H54 (cell line): ENCODE measurements around the gene PARVB.

Source experiments
- DNase-seq: peaks from one replicate; pipeline ENCODE4 v3.0.0; 2011; ENCODE audit warnings: low spot score, mixed read lengths; ENCODE audit not compliant: insufficient read length
- FAIRE-seq: peaks from 3 replicates; lab custom pipeline; 2011; peaks lifted over from hg19 to GRCh38; lab: Jason Lieb, UNC
- POLR2A ChIP-seq: IDR thresholded peaks from 2 replicates; pipeline ENCODE4 v1.6.1; 2011; ENCODE audit warnings: low read depth, mild to moderate bottlenecking, low read length

Gene PARVB

DNA sequence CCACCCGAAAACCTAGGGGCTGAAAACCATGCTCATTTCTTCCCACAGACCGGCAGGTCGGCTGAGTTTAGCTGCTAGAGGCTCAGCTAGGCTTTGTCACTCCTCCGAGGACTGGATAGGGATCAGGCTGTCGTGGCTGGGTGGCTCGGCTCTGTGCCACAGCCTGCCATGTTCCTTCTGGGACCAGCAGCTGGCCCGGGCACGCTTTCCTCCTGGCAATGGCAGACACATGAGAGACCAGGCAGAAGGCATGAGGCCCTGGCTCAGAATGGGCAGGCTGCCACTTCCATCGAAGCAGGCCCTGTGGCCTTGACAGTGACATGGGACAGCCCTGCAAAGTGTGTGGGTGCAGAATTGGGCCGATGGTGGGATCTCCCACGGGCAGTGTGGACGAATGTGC is 177.6 kb downstream of the PARVB start:
- DNase-seq (no peak), FAIRE-seq (no peak)
- TF ChIP-seq POLR2A: no peak

DNA sequence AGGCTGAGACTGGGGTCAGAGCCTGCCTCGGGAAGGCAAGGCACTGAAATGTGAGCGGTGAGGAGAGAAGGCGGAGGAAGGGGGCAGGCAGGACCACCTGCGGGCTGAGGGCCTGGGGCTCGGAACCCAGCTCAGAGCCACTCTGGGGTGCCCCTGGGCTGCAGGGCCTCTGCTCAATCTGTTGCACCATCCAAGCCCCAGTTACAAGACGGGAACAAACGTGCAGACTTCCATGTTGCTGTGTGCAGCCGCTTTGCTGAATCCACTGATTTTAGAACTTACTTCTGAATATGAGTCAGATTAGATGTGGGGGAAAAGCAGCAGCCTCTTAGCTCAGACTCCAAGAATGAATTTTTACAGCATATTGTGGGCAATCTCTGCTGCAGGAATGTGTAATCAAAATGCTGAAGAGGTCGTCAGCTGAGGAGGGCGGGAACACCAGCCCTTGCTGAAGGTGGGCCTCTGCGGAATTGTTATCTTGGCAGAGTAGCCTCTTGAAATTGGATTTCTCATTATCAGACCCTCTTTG is 178.2 kb downstream of the PARVB start:
- no peak for TF ChIP-seq POLR2A
- DNase-seq (no peak), FAIRE-seq (no peak)

DNA sequence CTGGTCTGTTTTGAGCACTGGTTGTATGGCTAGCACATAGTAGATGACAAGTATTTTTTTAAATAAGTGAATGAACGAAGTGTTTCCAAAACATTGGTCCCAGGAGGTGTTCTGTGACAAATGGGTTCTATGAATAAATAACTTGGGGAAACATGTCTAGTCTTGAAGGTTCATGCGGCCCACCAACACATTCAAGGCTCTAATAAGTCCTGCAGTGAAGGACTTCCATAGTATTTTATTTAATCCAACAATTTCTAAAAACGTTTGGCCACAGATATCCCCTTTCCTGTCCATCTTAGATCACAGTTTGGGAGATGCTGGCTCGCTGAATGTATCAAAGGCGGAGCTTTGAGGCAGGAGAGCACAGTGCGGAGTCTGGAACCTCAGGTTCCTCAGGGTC is 179.1 kb downstream of the PARVB start:
- no peak for DNase-seq
- FAIRE-seq: no peak
- TF ChIP-seq POLR2A: no peak

DNA sequence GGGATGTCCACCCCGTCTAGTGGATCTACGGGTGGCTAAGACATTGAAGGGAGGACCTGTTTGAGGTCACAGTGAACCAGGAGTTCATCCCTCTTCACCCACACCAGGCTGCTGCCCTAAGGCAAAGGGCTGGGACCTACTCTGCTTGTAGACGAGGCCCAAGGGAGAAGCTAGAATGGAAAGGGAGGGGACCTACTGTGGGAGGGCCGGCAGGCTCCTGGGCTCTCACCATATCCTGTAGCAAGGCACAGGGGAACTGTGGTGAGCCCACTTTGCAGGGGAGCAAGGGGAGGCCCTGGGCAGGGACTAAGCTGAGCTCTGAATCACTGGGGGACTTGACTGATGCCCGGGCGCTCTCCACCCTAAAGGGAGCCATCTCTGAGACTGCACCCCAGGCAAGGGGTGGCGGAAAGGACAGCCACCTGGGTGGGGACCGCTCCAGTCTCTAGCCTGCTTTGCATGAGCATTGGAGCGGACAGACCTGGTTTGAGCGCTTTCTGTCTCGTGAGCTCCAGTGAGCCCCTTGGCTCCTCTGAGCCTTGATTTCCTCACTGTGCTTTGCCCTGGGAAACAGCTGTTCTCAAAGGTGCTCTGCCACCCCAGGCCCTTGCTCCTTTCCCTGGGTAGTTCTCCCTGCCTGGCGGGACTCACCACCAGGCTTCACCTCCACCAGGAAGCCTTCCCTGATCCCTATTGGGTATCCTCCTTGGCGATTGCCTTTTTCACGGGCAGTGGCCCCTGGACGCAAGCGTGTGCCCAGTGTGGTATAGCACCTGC is 180.8 kb downstream of the PARVB start:
- FAIRE-seq: no peak
- DNase-seq: no peak
- TF ChIP-seq POLR2A: no peak

DNA sequence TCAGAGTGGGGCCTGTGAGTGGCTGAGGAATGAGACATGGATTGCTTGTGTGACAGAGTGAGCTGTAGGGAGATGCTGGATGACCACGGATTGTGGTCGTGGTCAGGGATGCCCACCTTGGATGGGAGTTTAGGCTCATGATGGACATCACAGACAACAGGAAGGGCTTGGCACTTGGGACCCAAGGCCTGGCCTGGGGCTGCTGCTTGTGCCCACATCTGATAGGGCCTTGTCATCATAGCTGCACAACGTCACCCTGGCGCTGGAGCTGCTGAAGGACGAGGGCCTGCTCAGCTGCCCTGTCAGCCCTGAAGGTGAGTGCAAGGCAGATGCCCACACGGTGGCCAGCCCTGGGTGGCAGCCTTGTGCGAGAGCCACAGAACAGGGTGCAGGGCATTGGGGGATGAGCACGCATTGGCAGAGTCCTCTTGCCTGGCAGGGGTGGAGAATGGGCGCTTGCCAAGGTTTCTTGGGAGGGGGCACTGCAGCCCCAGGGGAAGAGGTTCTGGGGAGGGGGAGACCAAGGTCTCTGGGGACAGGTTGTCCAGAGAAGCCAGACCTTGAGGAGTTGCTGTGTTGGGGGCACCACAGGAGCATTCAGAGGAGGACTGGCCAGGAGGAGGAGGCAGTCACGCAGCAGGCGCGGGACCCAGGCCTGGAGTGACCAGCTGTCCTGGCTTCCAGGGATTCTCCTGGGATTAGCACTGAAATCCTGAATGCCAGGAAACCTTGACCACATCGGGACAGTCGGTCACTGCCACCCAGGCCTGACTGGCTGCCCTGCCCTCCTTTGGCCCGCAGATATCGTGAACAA is 181.6 kb downstream of the PARVB start:
- DNase-seq (no peak), FAIRE-seq (no peak)
- no peak for TF ChIP-seq POLR2A

DNA sequence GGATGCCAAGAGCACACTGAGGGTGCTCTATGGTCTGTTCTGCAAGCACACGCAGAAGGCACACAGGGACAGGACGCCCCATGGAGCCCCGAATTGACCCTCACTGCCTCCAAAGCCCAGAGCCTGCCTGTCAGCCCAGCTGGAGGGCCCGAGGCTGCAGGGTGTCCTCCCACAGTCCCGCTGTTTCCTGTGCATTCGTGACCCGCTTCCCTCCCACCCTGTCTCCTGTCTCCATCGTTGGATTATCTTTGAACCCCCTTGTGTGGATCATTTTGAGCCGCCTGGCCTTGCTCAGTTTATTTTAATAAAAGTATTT is 182.2 kb downstream of the PARVB start:
- no peak for TF ChIP-seq POLR2A
- DNase-seq: no peak
- no peak for FAIRE-seq

DNA sequence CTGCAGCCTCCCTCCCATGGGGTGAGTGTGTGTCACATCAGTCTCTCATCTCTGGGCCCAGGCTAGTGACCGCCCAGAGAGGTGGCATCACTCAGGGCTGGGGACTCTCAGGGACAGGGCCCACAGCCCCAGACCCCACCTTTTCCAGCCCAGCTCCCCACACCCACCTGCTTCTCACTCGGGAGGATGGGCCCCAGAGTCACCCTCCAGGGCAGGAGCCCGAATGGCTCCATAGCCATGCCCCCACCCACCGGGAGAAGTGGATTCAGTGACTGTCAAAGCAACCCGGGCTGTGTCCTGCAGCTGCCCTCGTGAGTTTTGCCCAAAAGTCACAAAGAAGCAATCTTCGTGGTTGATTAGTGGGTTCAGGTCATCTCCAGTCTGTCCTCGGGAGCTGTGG is 182.6 kb downstream of the PARVB start:
- DNase-seq: no peak
- no peak for FAIRE-seq
- no peak for TF ChIP-seq POLR2A

DNA sequence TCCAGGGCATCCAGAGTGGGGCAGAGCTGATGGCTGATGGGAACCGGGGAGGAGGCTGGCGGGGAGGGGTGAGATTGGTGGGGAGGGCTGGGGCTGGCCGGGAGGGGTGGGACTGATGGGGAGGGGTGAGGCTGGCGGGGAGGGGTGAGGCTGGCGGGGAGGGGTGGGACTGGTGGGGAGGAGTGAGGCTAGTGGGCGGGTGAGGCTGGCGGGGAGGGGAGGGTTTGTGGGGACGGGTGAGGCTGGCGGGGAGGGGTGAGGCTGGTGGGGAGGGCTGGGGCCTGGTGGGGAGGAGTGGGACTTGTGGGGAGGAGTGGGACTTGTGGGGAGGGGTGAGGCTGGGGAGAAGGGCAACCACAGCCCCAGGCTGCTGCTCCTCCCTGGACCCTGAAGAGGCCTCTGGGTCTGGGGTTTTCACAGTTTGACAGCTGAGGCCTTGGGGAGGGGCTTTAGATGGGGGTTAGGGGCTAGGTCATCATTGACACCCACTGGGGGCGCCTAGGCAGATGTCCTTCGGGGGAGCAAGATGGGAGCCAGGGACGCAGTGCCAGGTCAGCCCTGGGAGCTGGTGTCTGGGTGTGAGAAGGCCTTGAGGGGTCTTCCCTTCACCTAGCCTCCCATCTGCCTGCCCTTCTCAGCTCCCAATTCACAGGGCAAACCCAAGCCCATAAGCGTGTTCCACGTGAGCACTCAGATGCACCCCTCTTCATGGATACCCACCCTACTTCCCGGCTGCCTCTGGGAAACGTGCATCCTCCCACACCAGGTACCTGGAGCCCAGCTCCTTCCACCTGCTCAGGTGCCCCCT is 183.3 kb downstream of the PARVB start:
- no peak for FAIRE-seq

DNA sequence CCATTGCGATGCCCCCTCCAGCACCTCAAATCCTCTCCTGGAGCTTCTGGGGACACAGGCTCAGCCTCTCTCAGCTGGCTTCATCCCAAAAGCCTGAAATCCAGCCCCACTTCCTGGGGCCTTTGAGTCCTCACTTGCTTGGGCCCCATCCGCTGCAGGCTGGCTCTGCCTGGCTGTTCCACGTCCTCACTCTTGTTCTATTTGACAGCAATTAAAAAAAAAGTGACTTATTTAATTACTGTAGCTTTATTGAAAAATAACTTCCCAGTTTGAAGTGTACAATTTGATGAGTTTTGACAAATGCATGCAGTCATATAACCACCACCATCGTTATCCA is 183.8 kb downstream of the PARVB start:
- no peak for TF ChIP-seq POLR2A
- DNase-seq (no peak), FAIRE-seq (no peak)

More for the DNA sequence above, 183.3 kb downstream of the PARVB start:
- no peak for TF ChIP-seq POLR2A
- DNase-seq: no peak

DNA sequence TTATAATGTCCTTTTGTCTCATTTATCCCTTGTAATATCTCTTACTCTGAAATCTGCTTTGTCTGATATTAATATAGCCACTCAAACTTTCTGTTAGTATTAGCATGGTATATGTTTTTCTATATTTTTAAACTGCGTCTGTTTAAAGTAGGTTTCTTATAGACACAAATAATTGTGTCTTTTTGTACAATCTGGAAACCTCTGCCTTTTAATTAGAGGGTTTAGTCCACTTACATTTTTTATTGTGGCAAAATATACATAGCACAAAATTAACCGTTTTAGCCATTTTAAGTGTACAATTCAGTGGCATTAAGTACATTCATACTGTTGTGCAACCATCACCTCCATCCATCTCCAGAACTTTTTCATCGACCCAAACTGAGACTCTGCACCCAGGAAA is 185.2 kb downstream of the PARVB start:
- FAIRE-seq (no peak), DNase-seq (no peak)
- no peak for TF ChIP-seq POLR2A

DNA sequence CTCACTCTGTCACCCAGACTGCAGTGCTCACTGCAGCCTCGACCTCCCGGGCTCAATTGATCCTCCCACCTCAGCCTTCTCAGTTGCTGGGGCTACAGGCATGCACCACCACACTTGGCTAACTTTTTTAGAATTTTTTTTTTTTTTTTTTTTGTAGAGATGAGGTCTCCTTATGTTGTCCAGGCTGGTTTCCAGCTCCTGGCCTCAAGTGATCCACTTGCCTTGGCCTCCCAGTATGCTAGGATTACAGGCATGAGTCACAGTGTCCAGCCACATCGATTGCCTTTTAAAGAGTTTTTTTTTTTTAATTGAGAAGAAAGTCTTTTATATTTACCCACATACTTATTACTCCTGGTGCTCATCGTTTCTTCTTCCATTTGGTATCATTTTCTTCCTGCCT is 186.6 kb downstream of the PARVB start:
- no peak for DNase-seq
- TF ChIP-seq POLR2A: no peak
- no peak for FAIRE-seq

DNA sequence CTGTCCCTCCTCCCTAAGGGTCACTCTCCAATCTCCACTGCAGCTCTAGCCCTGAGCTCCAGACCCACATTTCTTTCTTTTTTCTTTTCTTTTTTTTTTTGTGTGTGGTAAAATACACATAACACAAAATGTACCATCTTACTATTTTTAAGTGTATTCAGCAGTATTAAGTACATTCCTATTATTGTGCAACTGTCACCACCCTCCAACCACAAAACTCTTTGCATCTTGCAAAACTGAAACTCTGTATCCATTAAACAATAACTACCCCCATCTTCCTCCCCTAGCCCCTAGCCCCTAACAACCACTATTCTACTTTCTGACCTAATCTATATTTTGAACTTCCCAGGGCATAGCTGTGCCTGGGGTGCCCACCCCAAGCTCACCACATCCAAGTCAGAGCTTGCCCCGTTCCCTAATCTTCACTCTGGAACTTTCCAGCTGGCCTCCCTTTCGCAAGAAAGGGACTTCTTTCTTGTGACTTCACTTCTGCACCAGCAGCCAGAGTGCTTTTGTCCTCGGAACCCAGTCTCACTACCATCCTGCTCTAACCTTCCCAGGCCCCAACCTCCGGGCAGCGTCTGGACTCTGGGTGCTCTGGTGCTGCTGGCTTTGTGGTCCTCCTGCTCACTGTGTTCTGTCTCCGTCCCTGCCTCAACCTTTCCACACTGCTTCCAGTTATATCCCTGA is 187.3 kb downstream of the PARVB start:
- TF ChIP-seq POLR2A: no peak
- DNase-seq (no peak), FAIRE-seq (no peak)
